H1 (cell line): ENCODE measurements around the gene TTC23. TPM values are rescaled to one million over a fixed set of nuclear protein-coding genes. Genes with fewer than 3 reads are reported as not detected.

Experiments
- CTCF ChIA-PET: fragments of 300-600 bp; sonication (Branson Sonifier 250); formaldehyde crosslinking; loops from one replicate; lab custom pipeline; 2021; ENCODE audit not compliant: partially characterized antibody; lab: Charles Lee
- POLR2A ChIA-PET: fragments of 300-600 bp; sonication (Branson Sonifier 250); formaldehyde crosslinking; loops from one replicate; lab custom pipeline; 2021; ENCODE audit warnings: inconsistent platforms; ENCODE audit not compliant: partially characterized antibody; lab: Charles Lee
- DNase-seq, 2 experiments: peaks; one replicate each; pipeline versions ENCODE4 v3.0.0 to v3.0.0-alpha.2; 2010 to 2022; ENCODE audit warnings: low spot score in 2 of 2, low read depth in 1 of 2, mixed read lengths in 1 of 2
- FAIRE-seq: peaks from 2 replicates; lab custom pipeline; 2011; peaks lifted over from hg19 to GRCh38; lab: Jason Lieb, UNC
- H2AFZ ChIP-seq: 2 replicates; pipeline ENCODE4 v1.8.1; 2012; ENCODE audit warnings: low read length, inconsistent platforms
- H2AK5ac ChIP-seq: 2 replicates; pipeline ENCODE4 v1.6.1; 2013; ENCODE audit warnings: low read depth, low read length
- H2BK120ac ChIP-seq: replicated peaks from 2 replicates; pipeline ENCODE3; 2013; ENCODE audit warnings: low read depth, low read length, inconsistent platforms
- H2BK12ac ChIP-seq: 2 replicates; pipeline ENCODE4 v1.6.1; 2013; ENCODE audit warnings: low read depth, low read length
- H2BK15ac ChIP-seq: 2 replicates; pipeline ENCODE4 v1.6.1; 2013; ENCODE audit warnings: low read length
- H2BK20ac ChIP-seq: 2 replicates; pipeline ENCODE4 v1.6.1; 2013; ENCODE audit warnings: low read length
- H2BK5ac ChIP-seq: 2 replicates; pipeline ENCODE4 v1.6.1; 2013; ENCODE audit warnings: low read depth, low read length
- H3K14ac ChIP-seq: 2 replicates; pipeline ENCODE4 v1.6.1; 2013; ENCODE audit warnings: inconsistent platforms; ENCODE audit not compliant: insufficient read length
- H3K18ac ChIP-seq: 2 replicates; pipeline ENCODE4 v1.6.1; 2013; ENCODE audit warnings: low read length; ENCODE audit errors: extremely low read depth
- H3K23ac ChIP-seq: 2 replicates; pipeline ENCODE4 v1.6.1; 2013; ENCODE audit warnings: inconsistent platforms; ENCODE audit not compliant: insufficient read length
- H3K23me2 ChIP-seq: 2 replicates; pipeline ENCODE4 v1.6.1; 2013; ENCODE audit warnings: low read depth, low read length
- H3K27ac ChIP-seq: 2 replicates; pipeline ENCODE4 v1.6.1; 2011; ENCODE audit warnings: low read depth, low read length, inconsistent platforms
- H3K27me3 ChIP-seq, 4 experiments: replicated peaks in 1 of 4; 1 replicate in 1 of 4; 2 replicates in 3 of 4; pipeline versions ENCODE4 v1.6.1 to v1.8.1; 2011 to 2013; ENCODE audit warnings: low read length in 3 of 4, mild to moderate bottlenecking in 3 of 4, inconsistent platforms in 2 of 4, mixed read lengths in 2 of 4, moderate library complexity in 1 of 4; ENCODE audit not compliant: control insufficient read depth in 3 of 4, insufficient read depth in 3 of 4; ENCODE audit errors: extremely low read depth in 1 of 4
- H3K36me3 ChIP-seq, 4 experiments: 2 replicates each; pipeline versions ENCODE4 v1.6.1 to v1.8.1; 2011 to 2013; ENCODE audit warnings: mild to moderate bottlenecking in 4 of 4, low read length in 3 of 4, moderate library complexity in 2 of 4, control low read depth in 1 of 4, inconsistent platforms in 1 of 4; ENCODE audit not compliant: insufficient read depth in 4 of 4, control insufficient read depth in 2 of 4
- H3K4ac ChIP-seq: replicated peaks from 2 replicates; pipeline ENCODE3; 2013; ENCODE audit warnings: low read length, low read depth, mixed read lengths, inconsistent platforms; ENCODE audit not compliant: insufficient read length
- H3K4me1 ChIP-seq, 4 experiments: replicated peaks in 1 of 4; 1 replicate in 1 of 4; 2 replicates in 3 of 4; pipeline versions ENCODE4 v1.6.1 to v1.8.1; 2011 to 2013; ENCODE audit warnings: low read length in 3 of 4, inconsistent platforms in 2 of 4, mixed read lengths in 1 of 4; ENCODE audit not compliant: insufficient read depth in 4 of 4, control insufficient read depth in 3 of 4
- H3K4me2 ChIP-seq, 2 experiments: 2 replicates each; pipeline versions ENCODE4 v1.6.1 to v1.8.1; 2011 to 2013; ENCODE audit warnings: low read depth in 2 of 2, low read length in 2 of 2, control low read depth in 1 of 2, inconsistent platforms in 1 of 2, mild to moderate bottlenecking in 1 of 2; ENCODE audit not compliant: insufficient read depth in 1 of 2
- H3K4me3 ChIP-seq, 4 experiments: fragments of 200-600, 300-600 bp in 1 of 4; sonication (generic), shearing (Covaris generic), sonication (Bioruptor Twin) in 1 of 4; 2 replicates each; pipeline versions ENCODE4 v1.5.1 to v1.8.1; 2011 to 2016; ENCODE audit warnings: low read length in 4 of 4, low read depth in 3 of 4, control low read depth in 2 of 4, inconsistent platforms in 2 of 4, mild to moderate bottlenecking in 2 of 4, mixed read lengths in 1 of 4, moderate library complexity in 1 of 4; ENCODE audit not compliant: insufficient read depth in 2 of 4; ENCODE audit errors: extremely low read depth in 1 of 4
- H3K56ac ChIP-seq: replicated peaks from 2 replicates; pipeline ENCODE3; 2013; ENCODE audit warnings: low read depth, mild to moderate bottlenecking, mixed read lengths, low read length, inconsistent platforms; ENCODE audit not compliant: insufficient read length
- H3K79me1 ChIP-seq: 2 replicates; pipeline ENCODE4 v1.6.1; 2013; ENCODE audit warnings: low read depth, low read length, control low read depth
- H3K79me2 ChIP-seq, 2 experiments: 2 replicates each; pipeline versions ENCODE4 v1.6.1 to v1.8.1; 2012 to 2013; ENCODE audit warnings: low read length in 2 of 2, mild to moderate bottlenecking in 2 of 2, inconsistent platforms in 1 of 2; ENCODE audit not compliant: insufficient read depth in 2 of 2, control insufficient read depth in 1 of 2
- H3K9ac ChIP-seq, 4 experiments: replicated peaks in 1 of 4; 1 replicate in 1 of 4; 2 replicates in 3 of 4; pipeline versions ENCODE4 v1.6.1 to v1.8.1; 2011 to 2013; ENCODE audit warnings: low read depth in 3 of 4, low read length in 3 of 4, control low read depth in 2 of 4, mild to moderate bottlenecking in 2 of 4, moderate library complexity in 2 of 4, inconsistent platforms in 1 of 4; ENCODE audit errors: extremely low read depth in 1 of 4
- H3K9me3 ChIP-seq, 2 experiments: 2 replicates each; pipeline versions ENCODE4 v1.6.1 to v1.8.1; 2012 to 2013; ENCODE audit warnings: mild to moderate bottlenecking in 2 of 2, moderate library complexity in 2 of 2, control low read depth in 1 of 2, inconsistent platforms in 1 of 2, low read depth in 1 of 2, low read length in 1 of 2, mixed read lengths in 1 of 2; ENCODE audit not compliant: insufficient read depth in 2 of 2
- H4K20me1 ChIP-seq, 2 experiments: replicated peaks in 1 of 2; 2 replicates each; pipeline versions ENCODE3 to v1.8.1; 2011 to 2013; ENCODE audit warnings: inconsistent platforms in 2 of 2, low read length in 2 of 2, mild to moderate bottlenecking in 1 of 2; ENCODE audit not compliant: insufficient read depth in 2 of 2, control insufficient read depth in 1 of 2
- H4K5ac ChIP-seq: 2 replicates; pipeline ENCODE4 v1.6.1; 2013; ENCODE audit warnings: low read length, low read depth, mixed read lengths, inconsistent platforms; ENCODE audit not compliant: insufficient read length
- H4K8ac ChIP-seq: 2 replicates; pipeline ENCODE4 v1.8.0; 2013; ENCODE audit warnings: mild to moderate bottlenecking, moderate library complexity, low read length, inconsistent platforms; ENCODE audit not compliant: insufficient read depth; ENCODE audit errors: extremely low read depth
- H4K91ac ChIP-seq: replicated peaks from 2 replicates; pipeline ENCODE3; 2013; ENCODE audit warnings: low read length, mixed read lengths, inconsistent platforms; ENCODE audit not compliant: insufficient read length
- BACH1 ChIP-seq: IDR thresholded peaks from 2 replicates; pipeline ENCODE4 v1.6.1; 2012; ENCODE audit warnings: low read length, improper control_type of control experiment
- BCL11A ChIP-seq, 2 experiments: IDR thresholded peaks; one replicate each; pipeline ENCODE4 v1.6.1; 2011; ENCODE audit warnings: low read depth in 2 of 2, low read length in 2 of 2, mild to moderate bottlenecking in 2 of 2
- CBX5 ChIP-seq: fragments of 300-800, 300-1000 bp; sonication (generic); IDR thresholded peaks from 2 replicates; pipeline ENCODE4 v1.7.1; 2016; ENCODE audit warnings: antibody characterized with exemption, low read length, low read depth
- CBX8 ChIP-seq: fragments of 300-800, 300-1000 bp; sonication (generic); IDR thresholded peaks from 2 replicates; pipeline ENCODE4 v1.7.1; 2016; ENCODE audit warnings: low read depth, low read length, borderline replicate concordance
- GABPA ChIP-seq: IDR thresholded peaks from 2 replicates; pipeline ENCODE4 v1.6.1; 2011; ENCODE audit warnings: mild to moderate bottlenecking, low read length, moderate library complexity, borderline replicate concordance; ENCODE audit not compliant: insufficient read depth
- GTF2F1 ChIP-seq: IDR thresholded peaks from 2 replicates; pipeline ENCODE4 v1.6.1; 2012; ENCODE audit warnings: low read depth, low read length, improper control_type of control experiment, borderline replicate concordance
- MAFK ChIP-seq: IDR thresholded peaks from 2 replicates; pipeline ENCODE4 v1.6.1; 2012; ENCODE audit warnings: low read depth, mild to moderate bottlenecking, improper control_type of control experiment, low read length
- POLR2A ChIP-seq, 2 experiments: IDR thresholded peaks; 1 replicate in 1 of 2; 2 replicates in 1 of 2; pipeline ENCODE4 v1.6.1; 2011; ENCODE audit warnings: low read depth in 2 of 2, low read length in 2 of 2, mild to moderate bottlenecking in 2 of 2; ENCODE audit errors: control extremely low read depth in 1 of 2
- POLR2AphosphoS5 ChIP-seq: IDR thresholded peaks from 2 replicates; pipeline ENCODE4 v1.6.1; 2011; ENCODE audit warnings: low read depth, low read length
- RNF2 ChIP-seq: fragments of 200-900, 300-1000 bp; sonication (generic); IDR thresholded peaks from 2 replicates; pipeline ENCODE4 v1.7.1; 2016; ENCODE audit warnings: borderline replicate concordance, low read depth, mild to moderate bottlenecking, antibody characterized with exemption, low read length; ENCODE audit not compliant: poor library complexity, severe bottlenecking; ENCODE audit errors: missing control alignments
- SIX5 ChIP-seq: IDR thresholded peaks from 2 replicates; pipeline ENCODE4 v1.6.1; 2011; ENCODE audit warnings: mild to moderate bottlenecking, low read depth, low read length
- YY1 ChIP-seq: IDR thresholded peaks from 2 replicates; pipeline ENCODE4 v1.6.1; 2011; ENCODE audit warnings: low read depth, mild to moderate bottlenecking, low read length
- WGBS, 2 experiments: shearing (Covaris generic) in 1 of 2; methylation state at CpG; one replicate each; pipeline versions ENCODE4 v1.1.6 to v1.1.7; 2013 to 2015; ENCODE audit warnings: low lambda C conversion rate in 2 of 2, mixed read lengths in 2 of 2, inconsistent platforms in 1 of 2, low coverage in 1 of 2, missing lambda C conversion rate in 1 of 2; ENCODE audit not compliant: insufficient replicate concordance in 2 of 2, insufficient coverage in 1 of 2, insufficient read length in 1 of 2; ENCODE audit errors: extremely low coverage in 1 of 2, missing lambda C conversion rate in 1 of 2; 5-methylcytosine and 5-hydroxymethylcytosine counted together
- polyA plus RNA-seq, 7 experiments: library from polyadenylated mRNA; depleted of rRNA in 3 of 7; stranded (reverse) in 5 of 7; unstranded in 2 of 7; fragments of >200 nt in 5 of 7; fragments of 200-250 nt in 2 of 7; gene quantifications; 1 replicate in 5 of 7; 2 replicates in 1 of 7; 4 replicates in 1 of 7; pipeline versions ENCODE4 v1.2.1 to v1.2.3, GENCODE V29; 2011 to 2013; ENCODE audit warnings: missing spikeins in 2 of 7, mixed read lengths in 2 of 7
- total RNA-seq: library from RNA; stranded (reverse); fragmentation: NEBNext Ultra II Directional; extraction: Animal tissue kit (Norgen Biotek cat#: 25700); gene quantifications from 2 replicates; pipeline ENCODE4 v1.2.1, GENCODE V29; 2021

Gene TTC23
- total and polyA plus RNA-seq, 2 of the 8 experiments (the other 6 are each of a cell fraction or from before 2014, with no cell fraction given) = 4.8 to 23.0 TPM

- no peak overlapping the region for H2AFZ ChIP-seq
- no peak for DNase-seq
- H3K9me3 ChIP-seq = no peaks in the 10 kb centered on the region
- peaks cover 5% of the 10 kb centered on the region; the same call in 1 of the 2 replicates for H3K23me2 ChIP-seq
- 91% methylated on average over 7 of the region's 7 CpGs; no CpG with 5 or more reads in 1 of the 2 experiments for WGBS, 2 experiments
- peaks cover 4% of the 10 kb centered on the region; the same call in 1 of the 2 replicates for H3K79me1 ChIP-seq
- no peak overlapping the region for H3K18ac ChIP-seq
- H3K79me2 ChIP-seq = peaks cover 0 to 24% of the 10 kb centered on the region in 2 experiments; a peak in 2 of 4 replicates
- H2BK15ac ChIP-seq = no peak overlapping the region
- H3K9ac ChIP-seq = no peak overlapping the region; a peak in 1 of 7 replicates
- H3K23ac ChIP-seq = no peak overlapping the region
- peaks cover 0 to 3% (median under 1%) of the 10 kb centered on the region in 4 experiments; a peak in 4 of 7 replicates for H3K4me1 ChIP-seq
- ChIA-PET CTCF (no interaction called here), POLR2A (no interaction called here)
- H3K4me2 ChIP-seq = peak overlapping the region; percentile 60 to 86
- no peaks in the 10 kb centered on the region; a peak in 2 of 8 replicates for H3K36me3 ChIP-seq
- no peak overlapping the region for H2BK20ac ChIP-seq
- no peaks in the 10 kb centered on the region for H3K27me3 ChIP-seq
- H3K27ac ChIP-seq = no peak overlapping the region
- no peak overlapping the region for H2AK5ac ChIP-seq
- no peak for FAIRE-seq
- no peak overlapping the region for H2BK120ac ChIP-seq
- H4K91ac ChIP-seq = no peak overlapping the region
- no peak overlapping the region for H3K14ac ChIP-seq
- TF ChIP-seq MAFK (no peak), GTF2F1 (no peak), SIX5 (no peak), YY1 (no peak), CBX8 (no peak), POLR2A (IDR thresholded peaks at IDR 0.05; ENCODE audit: control extremely low read depth in 1 of 2, low read depth in 2 of 2, low read length in 2 of 2) (no peak), POLR2AphosphoS5 (no peak), GABPA (no peak), RNF2 (no peak), BACH1 (no peak), BCL11A (IDR thresholded peaks at IDR 0.05; ENCODE audit: low read depth in 2 of 2, low read length in 2 of 2) (no peak), CBX5 (no peak)
- no peak overlapping the region for H4K8ac ChIP-seq
- H3K4ac ChIP-seq = no peak overlapping the region
- no peak overlapping the region for H2BK5ac ChIP-seq
- no peaks in the 10 kb centered on the region for H4K20me1 ChIP-seq
- no peak overlapping the region for H2BK12ac ChIP-seq
- peak overlapping the region; percentile 3 to 84 (median 66); a peak in 3 of 8 replicates for H3K4me3 ChIP-seq
- H3K56ac ChIP-seq = no peak overlapping the region
- H4K5ac ChIP-seq = no peak overlapping the region
Observed at GRCh38 chr15:99248000-99248715, 1.2 kb downstream of the TTC23 start.
